ENCODE results near the gene HEATR5B. TPM values are rescaled to one million over a fixed set of nuclear protein-coding genes. Genes with fewer than 3 reads are reported as not detected.
A peak's percentile ranks its signal among the peaks of the same experiment; 100 is the strongest.
"Not testable (repeated sequence)": the region's sequence is repeated elsewhere in the genome, so short reads cannot be mapped to it uniquely, and the experiment has no call there.

HEATR5B gene
- total RNA-seq, 4 donors from 2014 or later: 15.8 to 34.5 (median 23.1) TPM

GRCh38 chr2:37005118-37005868, 78.9 kb downstream of the HEATR5B start:
- Histone ChIP-seq H3K4me1 (peaks cover 0 to 13% (median 0%) of the 10 kb centered on the region in 3 donors), H3K9me3 (no peaks in the 10 kb centered on the region), H3K27ac (no peak overlapping the region), H3K36me3 (peaks cover 0 to 99% (median 10%) of the 10 kb centered on the region in 3 donors), H3K4me3 (no peak overlapping the region), H3K27me3 (no peaks in the 10 kb centered on the region)
- DNase-seq: no peak
- intact Hi-C loops (cut with DNase I): loop anchor here (10.0 kb wide), 1 partner anchor 220 kb away; no protein-coding TSS in a partner anchor
- 33 to 42% methylated on average over 8 of the region's 8 CpGs for WGBS, 2 donors
- peak in 4 of 6 experiments; percentile 30 to 70 (median 44) for TF ChIP-seq CTCF (IDR thresholded peaks at IDR 0.05)
- TF ChIP-seq POLR2A (IDR thresholded peaks at IDR 0.05): no peak

GRCh38 chr2:37000988-37001556, 83.1 kb downstream of the HEATR5B start:
- 81% methylated on average over 2 of the region's 2 CpGs for WGBS, 2 donors
- Histone ChIP-seq H3K9me3 (no peaks in the 10 kb centered on the region), H3K4me3 (no peak overlapping the region), H3K27ac (peak overlapping the region in 2 of 4 donors; percentile 59 to 69), H3K36me3 (peaks cover 0 to 99% (median 20%) of the 10 kb centered on the region in 3 donors), H3K4me1 (peaks cover 0 to 19% (median 0%) of the 10 kb centered on the region in 3 donors), H3K27me3 (no peaks in the 10 kb centered on the region)
- DNase-seq: no peak
- intact Hi-C loops (cut with DNase I): loop anchor here (10.0 kb wide), 1 partner anchor 216 kb away; no protein-coding TSS in a partner anchor
- TF ChIP-seq CTCF (IDR thresholded peaks at IDR 0.05): no peak
- no peak for TF ChIP-seq POLR2A (IDR thresholded peaks at IDR 0.05)

GRCh38 chr2:37000318-37000717, 83.9 kb downstream of the HEATR5B start:
- Histone ChIP-seq H3K27me3 (no peaks in the 10 kb centered on the region), H3K36me3 (peaks cover 0 to 97% (median 20%) of the 10 kb centered on the region in 3 donors), H3K9me3 (no peaks in the 10 kb centered on the region), H3K27ac (peak overlapping the region; percentile 2 to 69 (median 59)), H3K4me1 (peaks cover 0 to 19% (median 0%) of the 10 kb centered on the region in 3 donors), H3K4me3 (no peak overlapping the region)
- intact Hi-C loops (cut with DNase I): loop anchor here (10.0 kb wide), 1 partner anchor 216 kb away; no protein-coding TSS in a partner anchor
- no peak for TF ChIP-seq POLR2A (IDR thresholded peaks at IDR 0.05)
- TF ChIP-seq CTCF (IDR thresholded peaks at IDR 0.05): no peak
- DNase-seq: no peak
- 53 to 75% methylated on average over 6 of the region's 6 CpGs for WGBS, 2 donors

GRCh38 chr2:36999416-36999815, 84.8 kb downstream of the HEATR5B start:
- WGBS, 2 donors: 95 to 96% methylated on average over 5 to 9 of the region's 9 CpGs
- peak overlapping the region in 1 of 4 donors; percentile 59 for H3K27ac ChIP-seq
- H3K9me3 ChIP-seq; intact Hi-C loops (cut with DNase I); H3K27me3 ChIP-seq; DNase-seq; H3K4me3 ChIP-seq: not testable (repeated sequence)
- peaks cover 0 to 19% (median 0%) of the 10 kb centered on the region in 3 donors for H3K4me1 ChIP-seq
- peaks cover 0 to 97% (median 20%) of the 10 kb centered on the region in 3 donors for H3K36me3 ChIP-seq

GRCh38 chr2:36993841-36994620, 90.1 kb downstream of the HEATR5B start:
- H3K36me3 ChIP-seq: peaks cover 0 to 84% (median 2%) of the 10 kb centered on the region in 3 donors
- 51 to 64% methylated on average over 6 of the region's 6 CpGs for WGBS, 2 donors
- no peak for DNase-seq

More at GRCh38 chr2:36993841-36994620, 90.1 kb downstream of the HEATR5B start:
- Histone ChIP-seq H3K4me3 (no peak overlapping the region), H3K27me3 (no peaks in the 10 kb centered on the region), H3K9me3 (no peaks in the 10 kb centered on the region), H3K4me1 (no peaks in the 10 kb centered on the region), H3K27ac (no peak overlapping the region)
- TF ChIP-seq CTCF (IDR thresholded peaks at IDR 0.05) (no peak), POLR2A (IDR thresholded peaks at IDR 0.05) (no peak)
- intact Hi-C loops (cut with DNase I): no loop called here
